ENCODE results near the gene ADPRHL1. TPM values are rescaled to one million over a fixed set of nuclear protein-coding genes. Genes with fewer than 3 reads are reported as not detected.

The ADPRHL1 gene
- 1 to 10 TPM; 1.6 to 2.9 TPM for total RNA-seq
- 2.7 TPM for polyA plus RNA-seq (2013, experiment 1 of 2)
- polyA plus RNA-seq (2013, experiment 2 of 2), result 3.2 TPM
- long read RNA-seq, experiment 1, result 0 reads
- long read RNA-seq, experiment 2, partial matches to known transcripts, result 0 of 1 reads
- long read RNA-seq, experiment 2, other reads (novel, unspliced or antisense), result 1 of 1 reads
- long read RNA-seq, experiment 3, partial matches to known transcripts, result 0 of 2 reads
- long read RNA-seq, experiment 3, other reads (novel, unspliced or antisense), result 2 of 2 reads
- long read RNA-seq, experiment 4, partial matches to known transcripts, result 0 of 1 reads
- long read RNA-seq, experiment 4, other reads (novel, unspliced or antisense), result 1 of 1 reads

DNA sequence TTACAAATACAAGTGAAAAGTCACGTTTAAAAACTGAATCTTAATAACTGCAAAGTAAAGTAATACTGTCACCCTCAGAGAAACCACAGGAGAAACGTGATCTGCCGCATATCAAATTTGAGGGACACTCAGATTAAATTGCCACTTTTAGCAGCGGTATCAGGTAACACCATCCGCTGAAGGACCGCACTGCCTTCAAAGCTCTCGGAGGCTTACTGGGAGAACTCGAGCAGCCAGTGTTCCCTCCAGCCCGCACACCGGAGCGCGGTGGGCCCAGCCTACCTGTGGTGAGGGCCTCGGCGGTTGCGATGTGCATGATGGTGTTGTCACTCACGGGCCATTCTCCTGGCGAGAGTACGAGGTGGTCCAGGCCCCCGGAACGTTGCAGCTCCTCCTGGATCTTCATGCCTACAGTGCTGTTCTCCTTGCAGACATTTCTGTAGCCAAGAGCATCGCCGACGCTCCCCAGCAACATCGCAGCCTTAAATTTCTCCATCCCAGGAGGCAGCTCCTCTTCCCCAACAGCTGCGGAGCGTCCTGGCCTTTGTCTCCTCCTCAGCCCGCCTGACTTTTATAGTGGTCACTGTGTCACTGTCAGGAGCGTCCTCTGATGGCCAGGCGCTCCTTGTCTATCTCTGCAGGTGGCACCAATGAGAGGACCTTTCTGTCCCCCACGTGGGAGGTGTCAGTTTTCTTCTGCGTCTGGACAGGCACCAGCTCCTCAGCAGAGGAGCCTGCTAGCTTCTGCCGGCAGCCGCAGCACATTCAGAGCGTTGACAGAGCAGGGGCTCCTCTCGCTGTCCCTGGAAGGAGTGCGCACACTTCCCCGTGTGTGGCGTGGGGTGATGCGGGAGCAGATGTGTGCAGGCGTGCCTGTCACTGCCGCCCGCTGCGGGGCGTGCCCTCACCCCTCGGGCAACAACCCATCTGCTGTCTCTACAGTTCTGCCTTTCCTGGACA, at the start of gene ADPRHL1:
ADPRHL1 (minus strand) TSS at position 547 of the 960 bp plus-strand sequence; CDS start at position 496, 51 bp downstream.
- Histone ChIP-seq H3K27me3 (ENCODE audit: control insufficient read depth, insufficient read depth, low read length, poor library complexity, severe bottlenecking) (no peaks in the 10 kb centered on the region), H3K27ac (ENCODE audit: low read depth, low read length) (peak within 1 kb of the TSS; percentile 91), H3K9ac (ENCODE audit: extremely low read depth, low read length, poor library complexity, severe bottlenecking) (no peak within 1 kb of the TSS), H3K4me3 (ENCODE audit: low read length) (no peak within 1 kb of the TSS), H3K36me3 (ENCODE audit: control insufficient read depth, insufficient read depth, low read length) (peaks cover 38% of the 10 kb centered on the region), H3K9me3 (ENCODE audit: control insufficient read depth, low read length) (no peaks in the 10 kb centered on the region), H3K4me1 (ENCODE audit: control insufficient read depth, insufficient read depth, low read length) (no peaks in the 10 kb centered on the region)
- TF ChIP-seq, protein P1, sequence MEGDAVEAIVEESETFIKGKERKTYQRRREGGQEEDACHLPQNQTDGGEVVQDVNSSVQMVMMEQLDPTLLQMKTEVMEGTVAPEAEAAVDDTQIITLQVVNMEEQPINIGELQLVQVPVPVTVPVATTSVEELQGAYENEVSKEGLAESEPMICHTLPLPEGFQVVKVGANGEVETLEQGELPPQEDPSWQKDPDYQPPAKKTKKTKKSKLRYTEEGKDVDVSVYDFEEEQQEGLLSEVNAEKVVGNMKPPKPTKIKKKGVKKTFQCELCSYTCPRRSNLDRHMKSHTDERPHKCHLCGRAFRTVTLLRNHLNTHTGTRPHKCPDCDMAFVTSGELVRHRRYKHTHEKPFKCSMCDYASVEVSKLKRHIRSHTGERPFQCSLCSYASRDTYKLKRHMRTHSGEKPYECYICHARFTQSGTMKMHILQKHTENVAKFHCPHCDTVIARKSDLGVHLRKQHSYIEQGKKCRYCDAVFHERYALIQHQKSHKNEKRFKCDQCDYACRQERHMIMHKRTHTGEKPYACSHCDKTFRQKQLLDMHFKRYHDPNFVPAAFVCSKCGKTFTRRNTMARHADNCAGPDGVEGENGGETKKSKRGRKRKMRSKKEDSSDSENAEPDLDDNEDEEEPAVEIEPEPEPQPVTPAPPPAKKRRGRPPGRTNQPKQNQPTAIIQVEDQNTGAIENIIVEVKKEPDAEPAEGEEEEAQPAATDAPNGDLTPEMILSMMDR (conservative IDR thresholded peaks at IDR 0.05), result no peak
- H3K9me3 Mint-ChIP-seq, result peaks cover 1% of the 10 kb centered on the region
- peaks cover 54% of the 10 kb centered on the region for H3K36me3 Mint-ChIP-seq (ENCODE audit: low read depth)
- no peak within 1 kb of the TSS for H3K4me3 Mint-ChIP-seq
- H3K27ac Mint-ChIP-seq, result peak within 1 kb of the TSS; percentile 21
- no peak for DNase-seq
- H3K27me3 Mint-ChIP-seq (ENCODE audit: insufficient read depth), result no peaks in the 10 kb centered on the region
- WGBS, 2 experiments (ENCODE audit: insufficient coverage in 1 of 2, insufficient read length in 1 of 2), result 89 to 92% methylated on average over 40 to 45 of the region's 45 CpGs
- peaks cover 4% of the 10 kb centered on the region for H3K4me1 Mint-ChIP-seq

DNA sequence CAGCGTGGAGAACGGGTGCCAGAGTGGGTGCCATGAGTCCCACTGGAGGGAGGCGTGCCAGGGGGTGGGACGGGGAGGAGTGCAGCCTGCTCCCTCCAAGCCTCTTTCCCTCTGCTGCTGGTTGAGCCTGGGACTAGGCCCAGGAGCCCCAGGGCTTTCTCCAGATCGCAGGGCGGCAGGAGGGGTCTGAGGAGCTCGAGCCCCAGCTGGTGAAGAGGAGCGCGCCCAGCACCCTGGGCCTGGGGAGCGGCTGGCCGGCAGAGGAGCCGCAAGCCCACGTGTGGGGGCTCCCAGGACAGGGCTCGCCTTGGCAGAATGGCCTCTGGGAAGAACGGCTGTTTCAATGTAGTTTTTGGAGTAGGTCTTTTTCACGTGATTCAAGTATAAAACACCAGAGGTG, 49.4 kb upstream of the ADPRHL1 start:
- no peaks in the 10 kb centered on the region for H3K9me3 Mint-ChIP-seq
- no peak for DNase-seq
- peaks cover 9% of the 10 kb centered on the region for H3K4me1 Mint-ChIP-seq
- H3K4me3 Mint-ChIP-seq, result no peak overlapping the region
- TF ChIP-seq, protein P1 (conservative IDR thresholded peaks at IDR 0.05), result no peak
- no peaks in the 10 kb centered on the region for H3K27me3 Mint-ChIP-seq (ENCODE audit: insufficient read depth)
- H3K4me3 ChIP-seq (ENCODE audit: low read length), result no peak overlapping the region
- no peak overlapping the region for H3K27ac Mint-ChIP-seq
- no peak overlapping the region for H3K9ac ChIP-seq (ENCODE audit: extremely low read depth, low read length, poor library complexity, severe bottlenecking)
- H3K9me3 ChIP-seq (ENCODE audit: control insufficient read depth, low read length), result no peaks in the 10 kb centered on the region
- peaks cover 62% of the 10 kb centered on the region for H3K36me3 Mint-ChIP-seq (ENCODE audit: low read depth)
- H3K36me3 ChIP-seq (ENCODE audit: control insufficient read depth, insufficient read depth, low read length), result peaks cover 78% of the 10 kb centered on the region
- H3K27me3 ChIP-seq (ENCODE audit: control insufficient read depth, insufficient read depth, low read length, poor library complexity, severe bottlenecking), result no peaks in the 10 kb centered on the region
- H3K4me1 ChIP-seq (ENCODE audit: control insufficient read depth, insufficient read depth, low read length), result peaks cover 3% of the 10 kb centered on the region
- H3K27ac ChIP-seq (ENCODE audit: low read depth, low read length), result no peak overlapping the region
- WGBS, 2 experiments (ENCODE audit: insufficient coverage in 1 of 2, insufficient read length in 1 of 2), result 73 to 94% methylated on average over 3 to 16 of the region's 16 CpGs

DNA sequence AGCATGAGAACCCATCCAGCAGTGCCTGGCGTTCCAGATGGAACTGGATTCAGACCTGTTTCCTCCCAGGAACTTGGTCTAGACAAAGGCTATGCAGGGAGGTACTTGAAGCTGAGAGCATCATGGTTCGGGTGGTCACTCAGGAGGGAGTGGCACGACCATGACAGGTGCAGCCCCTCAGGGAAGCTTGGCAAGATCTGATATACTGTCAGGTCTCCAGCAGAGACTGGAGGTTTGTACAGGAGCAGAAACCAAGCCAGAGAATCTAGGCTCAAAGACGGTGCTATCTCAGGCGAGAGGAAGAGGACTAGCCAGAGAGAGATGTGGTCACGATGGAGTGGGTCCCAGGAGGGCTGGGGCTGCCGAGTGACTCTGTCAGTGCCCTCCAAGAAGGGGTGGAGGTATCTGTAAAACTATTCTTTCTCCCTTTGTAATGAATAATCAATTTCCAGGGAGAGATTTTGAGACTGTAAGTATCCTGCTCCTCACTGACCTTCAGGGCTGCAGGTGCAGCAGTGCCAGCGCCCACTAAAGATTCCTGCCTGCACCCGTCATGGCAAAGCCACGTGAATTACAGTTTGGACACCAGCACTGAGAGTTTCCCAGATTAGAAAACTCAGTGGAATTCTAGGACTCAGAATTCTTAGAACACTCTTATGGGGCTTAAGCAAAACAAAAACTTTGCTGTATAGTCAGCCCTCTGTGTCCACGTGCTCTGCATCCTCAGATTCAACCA, 47.4 kb upstream of the ADPRHL1 start:
- TF ChIP-seq, protein P1 (conservative IDR thresholded peaks at IDR 0.05), result no peak
- H3K27me3 ChIP-seq (ENCODE audit: control insufficient read depth, insufficient read depth, low read length, poor library complexity, severe bottlenecking), result no peaks in the 10 kb centered on the region
- peaks cover 5% of the 10 kb centered on the region for H3K4me1 Mint-ChIP-seq
- no peak overlapping the region for H3K27ac ChIP-seq (ENCODE audit: low read depth, low read length)
- no peak for DNase-seq
- no peak overlapping the region for H3K9ac ChIP-seq (ENCODE audit: extremely low read depth, low read length, poor library complexity, severe bottlenecking)
- 74 to 84% methylated on average over 6 to 11 of the region's 11 CpGs for WGBS, 2 experiments (ENCODE audit: insufficient coverage in 1 of 2, insufficient read length in 1 of 2)
- no peaks in the 10 kb centered on the region for H3K9me3 ChIP-seq (ENCODE audit: control insufficient read depth, low read length)
- H3K4me1 ChIP-seq (ENCODE audit: control insufficient read depth, insufficient read depth, low read length), result no peaks in the 10 kb centered on the region
- no peaks in the 10 kb centered on the region for H3K27me3 Mint-ChIP-seq (ENCODE audit: insufficient read depth)
- H3K27ac Mint-ChIP-seq, result no peak overlapping the region
- H3K36me3 Mint-ChIP-seq (ENCODE audit: low read depth), result peaks cover 73% of the 10 kb centered on the region
- peaks cover 91% of the 10 kb centered on the region for H3K36me3 ChIP-seq (ENCODE audit: control insufficient read depth, insufficient read depth, low read length)
- H3K4me3 ChIP-seq (ENCODE audit: low read length), result no peak overlapping the region
- H3K4me3 Mint-ChIP-seq, result no peak overlapping the region
- H3K9me3 Mint-ChIP-seq, result no peaks in the 10 kb centered on the region
